Hepatocyte (in vitro differentiated cells): Measurements from ENCODE around the gene CKAP5.

Source experiments
- EZH2 ChIP-seq: fragments of 200-600 bp; sonication (generic); IDR thresholded peaks from 2 replicates; pipeline ENCODE4 v1.6.1; 2016; ENCODE audit warnings: antibody characterized with exemption, mild to moderate bottlenecking, borderline replicate concordance
- EZH2phosphoT487 ChIP-seq: fragments of 200-600 bp; sonication (generic); IDR thresholded peaks from one replicate; pipeline ENCODE4 v1.6.1; 2018; ENCODE audit warnings: antibody characterized with exemption, mild to moderate bottlenecking, low read depth, moderate library complexity; ENCODE audit not compliant: unreplicated experiment, severe bottlenecking
- TF ChIP-seq, protein P1 (sequence below): fragments of 200-600 bp; sonication (generic); IDR thresholded peaks from 2 replicates; pipeline ENCODE4 v1.5.1; 2016; ENCODE audit warnings: antibody characterized with exemption, mild to moderate bottlenecking; ENCODE audit not compliant: poor library complexity

DNA sequence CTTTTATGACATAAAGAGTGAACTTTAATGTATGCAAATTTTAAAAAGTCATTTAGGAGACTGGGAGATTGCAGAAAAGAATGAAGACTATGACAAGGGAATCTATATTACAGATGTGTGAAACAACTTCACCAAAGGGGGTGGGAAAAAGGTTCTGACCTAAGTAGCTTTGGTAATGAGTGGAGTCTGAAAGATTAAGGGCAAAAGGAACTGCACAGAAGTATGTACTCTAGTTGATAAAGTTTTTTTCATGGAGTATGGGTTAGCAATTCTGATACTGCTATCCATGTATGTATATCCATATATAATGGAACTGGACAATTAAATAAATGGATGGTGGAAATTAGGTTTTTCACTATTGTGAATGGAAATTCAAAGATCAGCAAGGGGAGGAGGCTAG is 9.2 kb downstream of the CKAP5 start:
- TF ChIP-seq, protein P1, sequence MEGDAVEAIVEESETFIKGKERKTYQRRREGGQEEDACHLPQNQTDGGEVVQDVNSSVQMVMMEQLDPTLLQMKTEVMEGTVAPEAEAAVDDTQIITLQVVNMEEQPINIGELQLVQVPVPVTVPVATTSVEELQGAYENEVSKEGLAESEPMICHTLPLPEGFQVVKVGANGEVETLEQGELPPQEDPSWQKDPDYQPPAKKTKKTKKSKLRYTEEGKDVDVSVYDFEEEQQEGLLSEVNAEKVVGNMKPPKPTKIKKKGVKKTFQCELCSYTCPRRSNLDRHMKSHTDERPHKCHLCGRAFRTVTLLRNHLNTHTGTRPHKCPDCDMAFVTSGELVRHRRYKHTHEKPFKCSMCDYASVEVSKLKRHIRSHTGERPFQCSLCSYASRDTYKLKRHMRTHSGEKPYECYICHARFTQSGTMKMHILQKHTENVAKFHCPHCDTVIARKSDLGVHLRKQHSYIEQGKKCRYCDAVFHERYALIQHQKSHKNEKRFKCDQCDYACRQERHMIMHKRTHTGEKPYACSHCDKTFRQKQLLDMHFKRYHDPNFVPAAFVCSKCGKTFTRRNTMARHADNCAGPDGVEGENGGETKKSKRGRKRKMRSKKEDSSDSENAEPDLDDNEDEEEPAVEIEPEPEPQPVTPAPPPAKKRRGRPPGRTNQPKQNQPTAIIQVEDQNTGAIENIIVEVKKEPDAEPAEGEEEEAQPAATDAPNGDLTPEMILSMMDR, result no peak
- TF ChIP-seq EZH2phosphoT487, result no peak
- TF ChIP-seq EZH2, result no peak
